ENCODE measurements around the gene PRKCB.

The PRKCB gene

GRCh38 chr16:24257958-24258357 is 422.2 kb downstream of the PRKCB start:
- FAIRE-seq = no peak

DNA sequence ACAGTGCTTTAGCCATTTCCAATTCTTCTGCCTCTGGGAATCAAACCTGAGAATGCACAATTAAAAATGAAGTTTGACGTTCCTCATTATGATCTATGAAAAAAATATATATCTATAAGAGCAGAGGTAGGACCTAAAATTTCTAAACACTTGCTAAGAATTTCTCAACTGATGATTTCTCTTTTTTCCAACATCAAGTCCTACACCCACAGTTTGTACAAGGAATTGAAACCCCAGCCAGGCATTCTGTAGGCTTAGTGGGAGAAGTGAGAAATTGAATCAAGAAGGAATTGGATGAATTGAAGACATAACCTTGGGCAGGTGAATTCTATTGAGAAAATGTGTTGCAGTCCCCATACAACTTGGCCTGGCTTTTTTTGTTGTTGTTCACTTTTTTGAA is 423.0 kb downstream of the PRKCB start:
- no peak for FAIRE-seq

DNA sequence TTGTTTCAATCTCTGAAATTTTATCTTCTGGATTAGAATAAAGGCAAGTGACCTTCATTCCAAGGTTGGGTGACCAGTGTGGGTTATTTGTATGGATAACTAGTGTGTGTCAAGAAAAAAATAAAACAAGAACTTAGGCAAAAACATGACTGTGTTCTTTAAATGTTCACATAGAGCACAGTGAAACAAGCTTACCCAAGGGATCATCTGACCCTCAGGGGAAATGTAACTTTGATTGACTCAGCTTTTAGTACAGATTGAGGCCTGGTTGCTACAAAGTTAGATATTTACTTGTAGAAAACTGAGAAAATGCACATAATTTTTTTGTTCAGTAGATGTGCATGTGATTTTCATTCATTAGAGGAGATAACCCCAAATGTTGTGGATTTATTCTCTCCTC is 427.0 kb downstream of the PRKCB start:
- no peak for FAIRE-seq

All from endometrium (tissue), 2 donors.